Right forelimb (tissue), 1 donor: ENCODE measurements around the gene CETP.
"Not testable (repeated sequence)": the region's sequence is repeated elsewhere in the genome, so short reads cannot be mapped to it uniquely, and the experiment has no call there.

Experiments
- DNase-seq: peaks from one replicate; pipeline ENCODE4 v3.0.0-alpha.2; 2018

The CETP gene

GRCh38 chr16:57000271-57001025 is 38.7 kb downstream of the CETP start:
- DNase-seq: no peak

GRCh38 chr16:57001026-57001679 is 39.4 kb downstream of the CETP start:
- no peak for DNase-seq

GRCh38 chr16:57003439-57004386 is 42.0 kb downstream of the CETP start:
- no peak for DNase-seq

- DNase-seq: no peak
Observed at GRCh38 chr16:57004387-57005250, 42.9 kb downstream of the CETP start.

- DNase-seq: not testable (repeated sequence)
Observed at GRCh38 chr16:57005597-57005996, 43.8 kb downstream of the CETP start.

GRCh38 chr16:57007050-57007449 is 45.3 kb downstream of the CETP start:
- no peak for DNase-seq

GRCh38 chr16:57007530-57007929 is 45.8 kb downstream of the CETP start:
- DNase-seq: no peak

GRCh38 chr16:57008440-57008839 is 46.7 kb downstream of the CETP start:
- no peak for DNase-seq

GRCh38 chr16:57009643-57010170 is 48.0 kb downstream of the CETP start:
- no peak for DNase-seq

- DNase-seq: no peak
Observed at GRCh38 chr16:57012353-57012752, 50.6 kb downstream of the CETP start.

GRCh38 chr16:57013229-57013628 is 51.5 kb downstream of the CETP start:
- DNase-seq: no peak

- no peak for DNase-seq
Observed at GRCh38 chr16:57013902-57014301, 52.2 kb downstream of the CETP start.

- no peak for DNase-seq
Observed at GRCh38 chr16:57016301-57016700, 54.6 kb downstream of the CETP start.

- no peak for DNase-seq
Observed at GRCh38 chr16:57016831-57017230, 55.1 kb downstream of the CETP start.

GRCh38 chr16:57017251-57017650 is 55.5 kb downstream of the CETP start:
- no peak for DNase-seq

- DNase-seq: peak; percentile 22
Observed at GRCh38 chr16:57019746-57020145, 58.0 kb downstream of the CETP start.

GRCh38 chr16:57020651-57021050 is 58.9 kb downstream of the CETP start:
- DNase-seq: peak; percentile 37

- peak; percentile 9 for DNase-seq
Observed at GRCh38 chr16:57021757-57022156, 60.0 kb downstream of the CETP start.

- peak; percentile 24 for DNase-seq
Observed at GRCh38 chr16:57022445-57022844, 60.7 kb downstream of the CETP start.

GRCh38 chr16:57023541-57024249 is 61.9 kb downstream of the CETP start:
- DNase-seq: peak; percentile 35
